Breast epithelium (tissue), 3 donors: ENCODE results near the gene HSD11B1.

Experiments used
- POLR2A ChIP-seq: fragments of 450-650 bp; IDR thresholded peaks from one replicate; pipeline ENCODE4 v1.6.1; 2016; ENCODE audit warnings: antibody characterized with exemption, mild to moderate bottlenecking, moderate library complexity
- TF ChIP-seq, protein P1 (sequence below), 3 donors: fragments of 450-650 bp; IDR thresholded peaks; one replicate each; pipeline ENCODE4 v1.5.1; 2016 to 2017; ENCODE audit warnings: antibody characterized with exemption in 3 of 3, mild to moderate bottlenecking in 3 of 3, moderate library complexity in 3 of 3

DNA sequence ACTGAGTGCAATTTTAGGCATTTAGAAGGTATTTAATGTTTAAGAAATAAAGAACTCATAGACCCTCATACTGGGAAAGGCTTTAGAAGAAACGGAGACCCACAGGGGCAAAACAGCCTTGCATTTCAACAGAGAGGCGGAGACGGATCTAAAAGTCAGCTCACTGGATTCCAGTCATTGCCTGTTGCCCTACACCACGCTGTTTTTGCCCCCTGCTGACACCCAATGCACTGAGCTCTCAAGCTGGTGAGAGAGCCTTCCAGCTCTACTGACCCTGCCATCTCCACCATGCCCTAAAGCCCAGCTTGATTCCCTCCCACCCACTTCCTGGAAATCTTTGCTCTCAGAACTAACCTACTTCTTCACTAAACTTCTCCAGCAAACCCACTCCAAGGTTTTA lies 44.0 kb downstream of the HSD11B1 start:
- TF ChIP-seq POLR2A: no peak
- TF ChIP-seq, protein P1, sequence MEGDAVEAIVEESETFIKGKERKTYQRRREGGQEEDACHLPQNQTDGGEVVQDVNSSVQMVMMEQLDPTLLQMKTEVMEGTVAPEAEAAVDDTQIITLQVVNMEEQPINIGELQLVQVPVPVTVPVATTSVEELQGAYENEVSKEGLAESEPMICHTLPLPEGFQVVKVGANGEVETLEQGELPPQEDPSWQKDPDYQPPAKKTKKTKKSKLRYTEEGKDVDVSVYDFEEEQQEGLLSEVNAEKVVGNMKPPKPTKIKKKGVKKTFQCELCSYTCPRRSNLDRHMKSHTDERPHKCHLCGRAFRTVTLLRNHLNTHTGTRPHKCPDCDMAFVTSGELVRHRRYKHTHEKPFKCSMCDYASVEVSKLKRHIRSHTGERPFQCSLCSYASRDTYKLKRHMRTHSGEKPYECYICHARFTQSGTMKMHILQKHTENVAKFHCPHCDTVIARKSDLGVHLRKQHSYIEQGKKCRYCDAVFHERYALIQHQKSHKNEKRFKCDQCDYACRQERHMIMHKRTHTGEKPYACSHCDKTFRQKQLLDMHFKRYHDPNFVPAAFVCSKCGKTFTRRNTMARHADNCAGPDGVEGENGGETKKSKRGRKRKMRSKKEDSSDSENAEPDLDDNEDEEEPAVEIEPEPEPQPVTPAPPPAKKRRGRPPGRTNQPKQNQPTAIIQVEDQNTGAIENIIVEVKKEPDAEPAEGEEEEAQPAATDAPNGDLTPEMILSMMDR (IDR thresholded peaks at IDR 0.05): no peak
